HepG2 (cell line): ENCODE measurements around the gene PLEKHA6. TPM values are rescaled to one million over a fixed set of nuclear protein-coding genes. Genes with fewer than 3 reads are reported as not detected.

Source experiments
- EP300 ChIP-seq, 3 experiments: sonication (generic) in 1 of 3; formaldehyde crosslinking in 1 of 3; IDR thresholded peaks; 2 replicates each; pipeline versions ENCODE4 v1.5.1 to v1.6.1; 2011 to 2020; ENCODE audit warnings: low read depth in 2 of 3, low read length in 2 of 3, borderline replicate concordance in 1 of 3, improper control_type of control experiment in 1 of 3, mild to moderate bottlenecking in 1 of 3, missing genetic modification reagents in 1 of 3, moderate library complexity in 1 of 3
- FOXO1 ChIP-seq: sonication (generic); formaldehyde crosslinking; IDR thresholded peaks from 2 replicates; pipeline ENCODE4 v1.4.0; 2020; ENCODE audit warnings: missing genetic modification reagents
- GFI1 ChIP-seq: sonication (generic); formaldehyde crosslinking; IDR thresholded peaks from 2 replicates; pipeline ENCODE4 v1.5.0; 2020; ENCODE audit warnings: missing genetic modification reagents, mild to moderate bottlenecking, borderline replicate concordance
- HNRNPUL1 ChIP-seq: fragments of 200-400 bp; formaldehyde crosslinking; IDR thresholded peaks from 2 replicates; pipeline ENCODE4 v1.6.1; 2017; ENCODE audit warnings: low read depth, mild to moderate bottlenecking, low read length, moderate library complexity
- ISL2 ChIP-seq: sonication (generic); formaldehyde crosslinking; IDR thresholded peaks from 2 replicates; pipeline ENCODE4 v1.5.0; 2020; ENCODE audit warnings: missing genetic modification reagents
- KDM3A ChIP-seq: IDR thresholded peaks from 2 replicates; pipeline ENCODE4 v1.6.1; 2018; ENCODE audit warnings: low read depth, missing compliant biosample characterization
- SOX13 ChIP-seq, 3 experiments: fragments of 450-650 bp in 1 of 3; sonication (generic) in 1 of 3; formaldehyde crosslinking in 1 of 3; IDR thresholded peaks in 2 of 3; conservative IDR thresholded peaks in 1 of 3; 2 replicates each; pipeline versions ENCODE4 v1.5.0 to v1.6.1; 2016 to 2020; ENCODE audit warnings: antibody characterized with exemption in 1 of 3, mild to moderate bottlenecking in 1 of 3, missing compliant biosample characterization in 1 of 3, missing genetic modification reagents in 1 of 3, moderate library complexity in 1 of 3
- SOX5 ChIP-seq: IDR thresholded peaks from 2 replicates; pipeline ENCODE4 v1.6.1; 2016; ENCODE audit warnings: borderline replicate concordance
- THAP9 ChIP-seq: sonication (generic); formaldehyde crosslinking; IDR thresholded peaks from 2 replicates; pipeline ENCODE4; 2020; ENCODE audit warnings: missing genetic modification reagents, mild to moderate bottlenecking, borderline replicate concordance
- ZBED4 ChIP-seq: sonication (generic); formaldehyde crosslinking; IDR thresholded peaks from 2 replicates; pipeline ENCODE4 v1.4.0; 2020; ENCODE audit warnings: missing genetic modification reagents, borderline replicate concordance
- ZNF501 ChIP-seq: sonication (generic); formaldehyde crosslinking; IDR thresholded peaks from 2 replicates; pipeline ENCODE4 v1.5.1; 2020; ENCODE audit warnings: mild to moderate bottlenecking, moderate library complexity, missing genetic modification reagents
- ZNF503 ChIP-seq: sonication (generic); formaldehyde crosslinking; IDR thresholded peaks from 2 replicates; pipeline ENCODE4 v1.4.0; 2020; ENCODE audit warnings: missing genetic modification reagents
- ZNF652 ChIP-seq: IDR thresholded peaks from 2 replicates; pipeline ENCODE4 v1.6.1; 2016; ENCODE audit warnings: low read depth, borderline replicate concordance
- ZNF691 ChIP-seq: sonication (generic); formaldehyde crosslinking; IDR thresholded peaks from 2 replicates; pipeline ENCODE4 v1.4.0; 2020; ENCODE audit warnings: missing genetic modification reagents, low read depth, mild to moderate bottlenecking, borderline replicate concordance
- polyA plus RNA-seq, 8 experiments: library from polyadenylated mRNA; depleted of rRNA in 3 of 8; stranded (reverse) in 7 of 8; unstranded in 1 of 8; fragments of >200 nt; fragmentation: Illumina TruSeq in 4 of 8; extraction: Trizol in 4 of 8; gene quantifications; 2 replicates each; pipeline versions ENCODE4 v1.2.1 to v1.2.3, GENCODE V29; 2011 to 2016; ENCODE audit warnings: low read depth in 4 of 8, missing spikeins in 1 of 8, mixed read lengths in 1 of 8; ENCODE audit not compliant: insufficient read depth in 1 of 8
- total RNA-seq, 5 experiments: library from RNA; depleted of rRNA; stranded (reverse); fragments of >200 nt; fragmentation: Illumina TruSeq; extraction: Trizol; gene quantifications; 2 replicates each; pipeline ENCODE4 v1.2.3, GENCODE V29; 2016; ENCODE audit warnings: low read depth in 1 of 5

Gene PLEKHA6
- total and polyA plus RNA-seq, 2 of the 13 experiments (the other 11 are each of a cell fraction or from before 2014, with no cell fraction given), result 5.3 to 11.4 TPM

- TF ChIP-seq ZNF503 (0 out of 2 replicates have a peak, but pooled peaks have one; percentile 24), FOXO1 (CRISPR knock-in tag) (peak; percentile 88), SOX13 (IDR thresholded peaks at IDR 0.05) (no peak), SOX13 (CRISPR knock-in tag; conservative IDR thresholded peaks at IDR 0.05 in 1 of 2, IDR thresholded peaks at IDR 0.05 in 1 of 2) (peak in 1 of 2 experiments; percentile 36; a peak in 1 of 4 replicates), THAP9 (CRISPR knock-in tag) (no peak), KDM3A (CRISPR knock-in tag) (no peak), ZNF652 (peak; percentile 20; the same call in 1 of the 2 replicates), ZNF691 (CRISPR knock-in tag) (peak; percentile 45; the same call in 1 of the 2 replicates), HNRNPUL1 (no peak), ISL2 (CRISPR knock-in tag) (peak; percentile 37; the same call in 1 of the 2 replicates), EP300 (IDR thresholded peaks at IDR 0.05; ENCODE audit: low read depth in 2 of 2, low read length in 2 of 2) (0 out of 4 replicates have a peak, but pooled peaks of 1 of the 2 experiments have one; percentile 7), EP300 (CRISPR knock-in tag; IDR thresholded peaks at IDR 0.05; ENCODE audit: borderline replicate concordance) (no peak), SOX5 (CRISPR knock-in tag) (peak; percentile 62), GFI1 (CRISPR knock-in tag) (peak; percentile 81), ZBED4 (CRISPR knock-in tag) (peak; percentile 47; the same call in 1 of the 2 replicates), ZNF501 (CRISPR knock-in tag) (0 out of 2 replicates have a peak, but pooled peaks have one; percentile 45)
Observed at GRCh38 chr1:204398197-204399125, 38.7 kb upstream of the PLEKHA6 start (continued).
